Esophagus muscularis mucosa (tissue), 4 donors: ENCODE results near the gene CIT. TPM values are rescaled to one million over a fixed set of nuclear protein-coding genes. Genes with fewer than 3 reads are reported as not detected.

Source experiments
- DNase-seq: peaks from one replicate; pipeline ENCODE4 v3.0.0-alpha.2; 2017; ENCODE audit errors: extremely low spot score
- H3K27ac ChIP-seq, 4 donors: fragments of 200-600 bp; sonication (generic); replicated peaks in 1 of 4; 1 replicate in 3 of 4; 2 replicates in 1 of 4; pipeline ENCODE4 v1.5.1; 2016 to 2019; ENCODE audit warnings: mild to moderate bottlenecking in 1 of 4
- H3K27me3 ChIP-seq, 4 donors: fragments of 200-600 bp; sonication (generic); one replicate each; pipeline versions ENCODE4 v1.5.1 to v1.6.0; 2016 to 2019
- H3K36me3 ChIP-seq, 4 donors: fragments of 200-600 bp; sonication (generic); one replicate each; pipeline ENCODE4 v1.5.1; 2016 to 2019
- H3K4me1 ChIP-seq, 4 donors: fragments of 200-600 bp; sonication (generic); one replicate each; pipeline ENCODE4 v1.5.1; 2016 to 2019
- H3K4me3 ChIP-seq, 4 donors: fragments of 200-600 bp; sonication (generic); 1 replicate in 2 of 4; 2 replicates in 2 of 4; pipeline ENCODE4 v1.5.1; 2016 to 2019; ENCODE audit warnings: mild to moderate bottlenecking in 4 of 4, moderate library complexity in 1 of 4
- H3K9me3 ChIP-seq, 4 donors: fragments of 200-600 bp; sonication (generic); 1 replicate in 3 of 4; 2 replicates in 1 of 4; pipeline ENCODE4 v1.5.1; 2016 to 2019
- CTCF ChIP-seq, 3 experiments: fragments of 200-600 bp in 2 of 3; fragments of 450-650 bp in 1 of 3; sonication (generic) in 2 of 3; IDR thresholded peaks; one replicate each; pipeline ENCODE4 v1.5.1; 2017 to 2019; ENCODE audit warnings: antibody characterized with exemption in 3 of 3, mild to moderate bottlenecking in 2 of 3, moderate library complexity in 1 of 3
- EP300 ChIP-seq: sonication (generic); formaldehyde crosslinking; IDR thresholded peaks from one replicate; pipeline ENCODE4 v1.6.1; 2017; ENCODE audit warnings: antibody characterized with exemption
- POLR2A ChIP-seq: fragments of 450-650 bp; IDR thresholded peaks from one replicate; pipeline ENCODE4 v1.6.1; 2017; ENCODE audit warnings: antibody characterized with exemption, moderate library complexity, mild to moderate bottlenecking, low read depth
- POLR2AphosphoS5 ChIP-seq, 2 donors: sonication (generic); formaldehyde crosslinking; IDR thresholded peaks; one replicate each; pipeline ENCODE4 v1.6.1; 2017; ENCODE audit warnings: antibody characterized with exemption in 2 of 2
- WGBS: methylation state at CpG from one replicate; pipeline ENCODE4 v1.1.5; 2018; 5-methylcytosine and 5-hydroxymethylcytosine counted together
- intact Hi-C: fragments of 100-400 bp; cut with DNase I; formaldehyde crosslinking; loops from one replicate; pipeline ENCODE4 v1.15.1; 2023
- total RNA-seq, 4 donors: library from RNA; depleted of rRNA; stranded (reverse); fragments of >200 nt; gene quantifications; one replicate each; pipeline versions ENCODE4 v1.1.0 to v1.2.1, GENCODE V29; 2016

Gene CIT
- total RNA-seq, 4 donors from 2014 or later, result 5.1 to 14.8 (median 5.8) TPM

DNA sequence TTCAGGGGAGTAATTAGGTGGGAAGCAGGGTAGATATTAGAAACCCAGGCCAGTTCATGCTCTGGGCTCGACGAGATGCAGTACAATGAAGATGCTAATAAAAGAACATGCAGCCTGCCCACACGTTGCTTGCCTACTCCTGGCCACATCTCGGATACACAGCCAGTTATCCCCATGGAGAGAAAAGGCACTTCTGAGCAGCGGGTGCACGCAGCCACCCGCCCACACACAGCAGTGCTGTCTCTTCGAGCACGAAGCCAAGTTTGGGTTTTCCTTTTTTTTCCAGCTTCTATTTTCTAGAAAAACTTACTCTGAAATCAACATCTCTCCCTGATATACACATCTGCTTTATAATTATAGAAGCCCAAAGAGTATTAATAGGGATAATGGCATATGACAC lies 85.7 kb downstream of the CIT start:
- Histone ChIP-seq H3K36me3 (no peaks in the 10 kb centered on the region), H3K9me3 (no peaks in the 10 kb centered on the region), H3K27me3 (no peaks in the 10 kb centered on the region), H3K27ac (no peak overlapping the region), H3K4me3 (no peak overlapping the region), H3K4me1 (no peaks in the 10 kb centered on the region)
- TF ChIP-seq EP300 (no peak), POLR2AphosphoS5 (IDR thresholded peaks at IDR 0.05) (no peak), CTCF (IDR thresholded peaks at IDR 0.05) (no peak), POLR2A (no peak)
- intact Hi-C loops, result no loop called here
- WGBS, result 80% methylated on average over 9 of the region's 9 CpGs
- DNase-seq, result no peak

GRCh38 chr12:119788786-119789185 lies 88.3 kb downstream of the CIT start:
- no peak for DNase-seq
- WGBS, result 82% methylated on average over 1 of the region's 1 CpG
- Histone ChIP-seq H3K9me3 (peaks cover 0 to 9% (median 4%) of the 10 kb centered on the region in 4 donors), H3K27ac (no peak overlapping the region), H3K36me3 (no peaks in the 10 kb centered on the region), H3K4me3 (no peak overlapping the region), H3K4me1 (no peaks in the 10 kb centered on the region), H3K27me3 (no peaks in the 10 kb centered on the region)
- intact Hi-C loops, result loop anchor here (10.0 kb wide), 1 partner anchor 124 kb away; the partner anchor contains the start of gene PRKAB1
- no peak for TF ChIP-seq EP300
- no peak for TF ChIP-seq POLR2AphosphoS5 (IDR thresholded peaks at IDR 0.05)
- TF ChIP-seq CTCF (IDR thresholded peaks at IDR 0.05), result no peak
- no peak for TF ChIP-seq POLR2A

DNA sequence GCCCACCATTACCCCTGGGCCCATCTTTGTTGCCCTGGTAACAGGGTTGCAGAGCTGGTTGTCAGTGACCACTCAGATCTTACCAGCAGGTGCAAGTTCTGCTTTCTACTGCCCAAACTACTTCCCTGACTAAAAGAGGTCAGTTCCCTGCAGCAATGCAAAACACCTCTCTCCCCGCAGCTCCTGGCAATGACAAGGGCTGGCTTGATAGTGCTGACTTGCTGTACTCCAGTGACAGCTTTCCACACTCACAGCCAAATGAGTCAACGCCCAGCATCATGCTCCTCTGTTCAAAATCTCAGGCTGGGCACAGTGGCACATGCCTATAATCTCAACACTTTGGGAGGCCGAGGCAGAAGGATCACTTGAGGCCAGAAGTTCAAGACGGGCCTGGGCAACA lies 90.6 kb downstream of the CIT start:
- intact Hi-C loops, result loop anchor here (10.0 kb wide), 1 partner anchor 122 kb away; the partner anchor contains the start of gene PRKAB1
- TF ChIP-seq CTCF (IDR thresholded peaks at IDR 0.05) (no peak), POLR2A (no peak), EP300 (no peak), POLR2AphosphoS5 (IDR thresholded peaks at IDR 0.05) (no peak)
- H3K27ac ChIP-seq, result no peak overlapping the region
- DNase-seq, result no peak
- WGBS, result 96% methylated on average over 3 of the region's 4 CpGs
- no peaks in the 10 kb centered on the region for H3K36me3 ChIP-seq
- H3K27me3 ChIP-seq, result no peaks in the 10 kb centered on the region
- H3K4me3 ChIP-seq, result no peak overlapping the region
- peaks cover 0 to 9% (median 4%) of the 10 kb centered on the region in 4 donors for H3K9me3 ChIP-seq
- H3K4me1 ChIP-seq, result no peaks in the 10 kb centered on the region

- no peaks in the 10 kb centered on the region for H3K27me3 ChIP-seq
- WGBS, result 91% methylated on average over 17 of the region's 17 CpGs
- intact Hi-C loops, result loop anchor here (10.0 kb wide), 1 partner anchor 120 kb away; the partner anchor contains the start of gene PRKAB1
- TF ChIP-seq POLR2A, result no peak
- no peak for TF ChIP-seq POLR2AphosphoS5 (IDR thresholded peaks at IDR 0.05)
- no peak for TF ChIP-seq CTCF (IDR thresholded peaks at IDR 0.05)
- TF ChIP-seq EP300, result no peak
- H3K4me1 ChIP-seq, result peaks cover 0 to 8% (median 3%) of the 10 kb centered on the region in 4 donors
- no peak overlapping the region for H3K27ac ChIP-seq
- no peak overlapping the region for H3K4me3 ChIP-seq
- no peaks in the 10 kb centered on the region for H3K36me3 ChIP-seq
- no peak for DNase-seq
- peaks cover 0 to 9% (median 4%) of the 10 kb centered on the region in 4 donors for H3K9me3 ChIP-seq
Observed at GRCh38 chr12:119784673-119785072, 92.4 kb downstream of the CIT start.

DNA sequence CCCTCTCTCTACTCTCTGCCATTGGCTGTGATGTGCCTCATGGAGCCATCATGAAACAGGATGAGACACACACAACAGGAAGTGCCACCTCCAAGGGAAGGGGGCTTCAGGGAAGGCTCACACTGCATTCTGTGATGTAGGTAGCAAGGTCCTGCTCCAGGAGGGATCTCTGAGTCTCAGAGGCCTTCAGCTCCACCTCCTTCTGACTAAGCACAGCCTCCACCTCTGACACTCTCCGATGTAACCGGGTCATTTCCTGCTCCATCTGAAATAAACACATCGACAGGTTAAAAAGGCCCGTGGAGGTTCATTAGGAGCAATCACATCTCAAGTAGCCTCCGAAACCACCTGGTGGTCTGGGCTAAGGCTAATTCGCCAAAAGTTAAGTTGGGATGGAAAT lies 93.3 kb downstream of the CIT start:
- WGBS, result 87% methylated on average over 6 of the region's 6 CpGs
- H3K36me3 ChIP-seq, result no peaks in the 10 kb centered on the region
- H3K27ac ChIP-seq, result no peak overlapping the region
- H3K9me3 ChIP-seq, result peaks cover 0 to 9% (median 4%) of the 10 kb centered on the region in 4 donors
- no peak for DNase-seq
- TF ChIP-seq CTCF (IDR thresholded peaks at IDR 0.05) (no peak), POLR2AphosphoS5 (IDR thresholded peaks at IDR 0.05) (no peak), EP300 (no peak), POLR2A (no peak)
- H3K4me1 ChIP-seq, result peaks cover 0 to 8% (median 3%) of the 10 kb centered on the region in 4 donors
- H3K27me3 ChIP-seq, result no peaks in the 10 kb centered on the region
- intact Hi-C loops, result loop anchor here (10.0 kb wide), 1 partner anchor 119 kb away; the partner anchor contains the start of gene PRKAB1
- H3K4me3 ChIP-seq, result no peak overlapping the region
